Progenitor cell of endocrine pancreas (in vitro differentiated cells): ENCODE measurements around the gene CTNNA2. TPM values are rescaled to one million over a fixed set of nuclear protein-coding genes. Genes with fewer than 3 reads are reported as not detected.

ENCODE experiments used
- DNase-seq: peaks from one replicate; pipeline ENCODE4 v3.0.0; 2021; ENCODE audit warnings: low spot score; ENCODE audit not compliant: unreplicated experiment
- H3K27ac Mint-ChIP-seq: 2 replicates; pipeline ENCODE4 v1.8.0; 2021; ENCODE audit warnings: mild to moderate bottlenecking, moderate library complexity, mixed read lengths
- H3K27me3 Mint-ChIP-seq: 2 replicates; pipeline ENCODE4 v1.8.0; 2021; ENCODE audit warnings: mixed read lengths
- H3K36me3 Mint-ChIP-seq: 2 replicates; pipeline ENCODE4 v1.8.0; 2022; ENCODE audit warnings: mixed read lengths; ENCODE audit not compliant: insufficient read depth
- H3K4me1 Mint-ChIP-seq: 2 replicates; pipeline ENCODE4 v1.8.0; 2021; ENCODE audit warnings: low read depth, mixed read lengths
- H3K4me3 Mint-ChIP-seq: 2 replicates; pipeline ENCODE4 v1.8.0; 2021; ENCODE audit warnings: low read depth, mild to moderate bottlenecking, moderate library complexity, mixed read lengths
- H3K9me3 Mint-ChIP-seq: 2 replicates; pipeline ENCODE4 v1.8.0; 2021; ENCODE audit warnings: low read depth, mixed read lengths
- total RNA-seq: library from RNA; stranded (reverse); gene quantifications from 2 replicates; pipeline ENCODE4 v1.2.1, GENCODE V29; 2021
- TF ChIP-seq, protein P1 (sequence below): fragments of 200-600 bp; sonication (generic); IDR thresholded peaks from one replicate; pipeline ENCODE4 v1.5.0; 2021; ENCODE audit warnings: antibody characterized with exemption, mild to moderate bottlenecking; ENCODE audit not compliant: unreplicated experiment

The CTNNA2 gene
- total RNA-seq, 1 donor from 2014 or later: 10.2 TPM

DNA sequence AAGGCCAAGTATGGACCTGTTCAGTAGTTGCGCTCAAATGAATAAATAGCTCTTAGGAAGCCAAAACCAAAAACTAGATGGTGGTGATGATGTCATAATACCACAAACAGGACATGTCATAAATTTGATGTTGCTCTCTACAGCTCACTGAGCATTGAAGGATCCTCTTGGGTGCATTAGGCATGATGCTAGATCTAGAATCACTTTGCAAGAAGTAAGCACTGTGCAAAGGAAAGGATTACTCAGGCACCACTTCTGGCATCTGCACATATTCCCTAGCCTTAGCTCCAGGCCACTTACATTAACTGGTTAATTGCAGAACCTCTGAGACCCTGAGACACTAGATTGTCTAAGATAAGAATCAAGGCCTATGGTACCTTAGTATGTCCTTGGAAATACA, 733.7 kb downstream of the CTNNA2 start:
- no peak overlapping the region for H3K27ac Mint-ChIP-seq
- H3K36me3 Mint-ChIP-seq: no peaks in the 10 kb centered on the region
- H3K9me3 Mint-ChIP-seq: no peaks in the 10 kb centered on the region
- no peaks in the 10 kb centered on the region for H3K27me3 Mint-ChIP-seq
- TF ChIP-seq, protein P1, sequence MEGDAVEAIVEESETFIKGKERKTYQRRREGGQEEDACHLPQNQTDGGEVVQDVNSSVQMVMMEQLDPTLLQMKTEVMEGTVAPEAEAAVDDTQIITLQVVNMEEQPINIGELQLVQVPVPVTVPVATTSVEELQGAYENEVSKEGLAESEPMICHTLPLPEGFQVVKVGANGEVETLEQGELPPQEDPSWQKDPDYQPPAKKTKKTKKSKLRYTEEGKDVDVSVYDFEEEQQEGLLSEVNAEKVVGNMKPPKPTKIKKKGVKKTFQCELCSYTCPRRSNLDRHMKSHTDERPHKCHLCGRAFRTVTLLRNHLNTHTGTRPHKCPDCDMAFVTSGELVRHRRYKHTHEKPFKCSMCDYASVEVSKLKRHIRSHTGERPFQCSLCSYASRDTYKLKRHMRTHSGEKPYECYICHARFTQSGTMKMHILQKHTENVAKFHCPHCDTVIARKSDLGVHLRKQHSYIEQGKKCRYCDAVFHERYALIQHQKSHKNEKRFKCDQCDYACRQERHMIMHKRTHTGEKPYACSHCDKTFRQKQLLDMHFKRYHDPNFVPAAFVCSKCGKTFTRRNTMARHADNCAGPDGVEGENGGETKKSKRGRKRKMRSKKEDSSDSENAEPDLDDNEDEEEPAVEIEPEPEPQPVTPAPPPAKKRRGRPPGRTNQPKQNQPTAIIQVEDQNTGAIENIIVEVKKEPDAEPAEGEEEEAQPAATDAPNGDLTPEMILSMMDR: no peak
- DNase-seq: no peak
- no peak overlapping the region for H3K4me3 Mint-ChIP-seq
- H3K4me1 Mint-ChIP-seq: peaks cover 9% of the 10 kb centered on the region

DNA sequence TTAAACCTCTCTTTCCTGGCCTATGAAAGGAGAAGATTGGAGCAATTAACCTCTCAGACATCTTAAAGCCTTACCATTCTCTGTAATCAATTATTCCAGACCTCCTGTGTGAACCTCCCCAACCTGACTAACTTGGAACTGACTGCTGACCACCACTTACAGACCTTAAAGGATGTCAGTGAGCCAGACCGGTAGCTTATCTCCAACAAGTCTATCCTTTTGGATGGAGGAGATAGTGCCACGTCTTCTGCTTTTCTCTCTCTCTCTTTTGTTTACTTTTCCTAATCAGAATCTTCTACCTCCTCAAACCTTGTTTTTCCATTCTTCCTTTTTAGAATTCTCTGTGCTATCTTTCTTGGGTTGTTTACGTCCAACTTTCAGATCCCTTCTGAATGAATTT, 734.5 kb downstream of the CTNNA2 start:
- no peaks in the 10 kb centered on the region for H3K9me3 Mint-ChIP-seq
- H3K4me1 Mint-ChIP-seq: peaks cover 9% of the 10 kb centered on the region
- no peak for DNase-seq
- H3K36me3 Mint-ChIP-seq: no peaks in the 10 kb centered on the region
- H3K27me3 Mint-ChIP-seq: no peaks in the 10 kb centered on the region
- TF ChIP-seq, protein P1: no peak
- H3K27ac Mint-ChIP-seq: no peak overlapping the region
- H3K4me3 Mint-ChIP-seq: no peak overlapping the region

- Mint-ChIP-seq H3K27me3 (no peaks in the 10 kb centered on the region), H3K4me1 (peaks cover 9% of the 10 kb centered on the region), H3K9me3 (no peaks in the 10 kb centered on the region), H3K4me3 (no peak overlapping the region), H3K27ac (no peak overlapping the region), H3K36me3 (no peaks in the 10 kb centered on the region)
- TF ChIP-seq, protein P1: no peak
- DNase-seq: no peak
Measured at GRCh38 chr2:80248146-80248545, 735.3 kb downstream of the CTNNA2 start.

DNA sequence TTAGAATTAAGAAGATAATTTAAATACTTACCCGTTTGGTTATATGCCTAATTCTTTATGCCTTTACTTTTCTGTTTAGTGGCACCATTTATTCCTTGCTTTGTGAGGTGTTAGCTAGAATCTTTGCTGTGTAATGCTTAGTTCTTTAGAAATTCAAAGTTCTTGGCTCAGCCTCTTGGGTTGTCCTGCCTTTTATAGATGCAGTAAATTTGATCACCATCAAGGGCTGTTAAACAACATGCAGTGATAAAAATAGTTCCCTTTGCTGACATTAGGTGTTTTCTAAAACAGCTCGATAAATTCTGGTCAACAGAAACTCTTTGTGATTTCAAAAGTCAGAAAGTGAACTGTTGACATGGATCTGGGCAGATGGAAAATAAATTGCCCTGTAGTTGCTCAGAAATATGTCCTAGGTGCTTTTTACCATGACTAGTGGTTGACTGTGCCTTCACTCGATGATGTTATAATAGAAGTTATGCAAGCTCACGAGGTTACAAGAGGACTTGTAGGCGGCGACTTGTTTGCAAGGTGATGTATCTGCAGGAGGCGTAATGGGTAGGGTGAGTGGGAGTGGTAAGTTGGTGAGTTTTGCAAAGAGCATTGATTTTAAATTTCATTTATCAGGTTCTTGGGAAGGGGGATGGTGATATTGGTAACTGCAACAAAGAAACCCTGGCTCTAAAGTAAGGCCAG, 739.6 kb downstream of the CTNNA2 start:
- DNase-seq: no peak
- H3K9me3 Mint-ChIP-seq: no peaks in the 10 kb centered on the region
- H3K36me3 Mint-ChIP-seq: no peaks in the 10 kb centered on the region
- H3K27ac Mint-ChIP-seq: no peak overlapping the region
- TF ChIP-seq, protein P1: no peak
- H3K27me3 Mint-ChIP-seq: no peaks in the 10 kb centered on the region
- H3K4me1 Mint-ChIP-seq: peaks cover 3% of the 10 kb centered on the region
- no peak overlapping the region for H3K4me3 Mint-ChIP-seq

GRCh38 chr2:80255918-80256781, 743.3 kb downstream of the CTNNA2 start:
- Mint-ChIP-seq H3K36me3 (no peaks in the 10 kb centered on the region), H3K27ac (no peak overlapping the region), H3K9me3 (peaks cover 2% of the 10 kb centered on the region), H3K4me3 (no peak overlapping the region), H3K27me3 (no peaks in the 10 kb centered on the region), H3K4me1 (no peaks in the 10 kb centered on the region)
- TF ChIP-seq, protein P1: peak; percentile 62
- no peak for DNase-seq
